Nephron progenitor cell (in vitro differentiated cells): ENCODE data around the gene EIF4EBP3.
"Not testable (repeated sequence)": the region's sequence is repeated elsewhere in the genome, so short reads cannot be mapped to it uniquely, and the experiment has no call there.

Source experiments
- DNase-seq: peaks from one replicate; pipeline ENCODE4 v3.0.0; 2021
- H3K27ac Mint-ChIP-seq: 2 replicates; pipeline ENCODE4 v1.8.0; 2021; ENCODE audit warnings: mild to moderate bottlenecking, moderate library complexity, mixed read lengths
- H3K27me3 Mint-ChIP-seq: 2 replicates; pipeline ENCODE4 v1.8.0; 2021; ENCODE audit warnings: mild to moderate bottlenecking, low read depth, mixed read lengths; ENCODE audit not compliant: poor library complexity
- H3K36me3 Mint-ChIP-seq: 2 replicates; pipeline ENCODE4 v1.8.0; 2021; ENCODE audit warnings: low read depth, mixed read lengths
- H3K4me1 Mint-ChIP-seq: 2 replicates; pipeline ENCODE4 v1.8.0; 2021; ENCODE audit warnings: mixed read lengths
- H3K4me3 Mint-ChIP-seq: 2 replicates; pipeline ENCODE4 v1.8.0; 2021; ENCODE audit warnings: mild to moderate bottlenecking, moderate library complexity, mixed read lengths
- H3K9me3 Mint-ChIP-seq: 2 replicates; pipeline ENCODE4 v1.8.0; 2021; ENCODE audit warnings: mild to moderate bottlenecking, moderate library complexity, mixed read lengths
- TF ChIP-seq, protein P1 (sequence below): fragments of 200-600 bp; sonication (generic); IDR thresholded peaks from 2 replicates; pipeline ENCODE4 v1.5.0; 2021; ENCODE audit warnings: antibody characterized with exemption

EIF4EBP3 gene

DNA sequence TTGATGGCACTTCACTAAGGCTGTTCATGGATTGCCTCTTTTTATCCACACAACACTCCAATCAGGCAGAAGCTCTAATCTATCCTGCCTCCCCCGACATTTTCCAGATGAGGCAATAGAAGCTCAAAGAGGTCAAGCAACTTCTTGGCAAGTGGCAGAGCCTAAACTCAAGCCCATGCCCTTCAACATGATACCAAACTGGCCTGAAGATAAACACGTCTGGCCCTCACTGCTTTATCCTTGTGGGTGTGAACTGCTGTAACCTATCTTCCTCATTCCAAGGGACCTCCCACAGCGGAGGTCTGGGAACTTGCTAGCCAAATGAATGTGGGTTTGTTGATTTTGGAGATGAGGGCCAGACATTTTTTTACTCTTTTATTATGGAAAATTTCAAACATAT is 26.7 kb downstream of the EIF4EBP3 start:
- Mint-ChIP-seq H3K4me3 (no peak overlapping the region), H3K9me3 (peaks cover 3% of the 10 kb centered on the region), H3K27me3 (peaks cover 18% of the 10 kb centered on the region), H3K36me3 (no peaks in the 10 kb centered on the region), H3K4me1 (no peaks in the 10 kb centered on the region), H3K27ac (no peak overlapping the region)
- DNase-seq, result no peak
- TF ChIP-seq, protein P1, sequence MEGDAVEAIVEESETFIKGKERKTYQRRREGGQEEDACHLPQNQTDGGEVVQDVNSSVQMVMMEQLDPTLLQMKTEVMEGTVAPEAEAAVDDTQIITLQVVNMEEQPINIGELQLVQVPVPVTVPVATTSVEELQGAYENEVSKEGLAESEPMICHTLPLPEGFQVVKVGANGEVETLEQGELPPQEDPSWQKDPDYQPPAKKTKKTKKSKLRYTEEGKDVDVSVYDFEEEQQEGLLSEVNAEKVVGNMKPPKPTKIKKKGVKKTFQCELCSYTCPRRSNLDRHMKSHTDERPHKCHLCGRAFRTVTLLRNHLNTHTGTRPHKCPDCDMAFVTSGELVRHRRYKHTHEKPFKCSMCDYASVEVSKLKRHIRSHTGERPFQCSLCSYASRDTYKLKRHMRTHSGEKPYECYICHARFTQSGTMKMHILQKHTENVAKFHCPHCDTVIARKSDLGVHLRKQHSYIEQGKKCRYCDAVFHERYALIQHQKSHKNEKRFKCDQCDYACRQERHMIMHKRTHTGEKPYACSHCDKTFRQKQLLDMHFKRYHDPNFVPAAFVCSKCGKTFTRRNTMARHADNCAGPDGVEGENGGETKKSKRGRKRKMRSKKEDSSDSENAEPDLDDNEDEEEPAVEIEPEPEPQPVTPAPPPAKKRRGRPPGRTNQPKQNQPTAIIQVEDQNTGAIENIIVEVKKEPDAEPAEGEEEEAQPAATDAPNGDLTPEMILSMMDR, result no peak

DNA sequence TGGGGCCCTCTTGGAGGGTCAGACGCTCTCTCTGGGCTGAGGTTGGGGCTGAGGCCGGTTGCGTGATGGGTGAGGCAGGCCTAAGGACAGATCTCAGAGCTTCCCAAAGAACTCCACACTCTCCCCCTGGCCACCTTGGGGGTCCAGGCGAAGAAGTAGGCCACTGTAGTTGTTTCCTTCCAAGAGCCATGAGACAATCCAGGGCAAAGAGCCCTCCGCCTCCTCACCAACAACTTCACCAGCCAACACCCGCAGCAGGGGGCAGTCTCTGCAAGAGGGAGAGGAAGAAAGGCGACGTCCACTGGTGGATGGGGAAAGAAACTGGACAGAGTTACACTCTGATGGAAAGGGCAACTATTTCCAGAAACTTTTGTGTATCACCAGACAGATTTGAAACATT is 27.8 kb downstream of the EIF4EBP3 start:
- peaks cover 28% of the 10 kb centered on the region for H3K27me3 Mint-ChIP-seq
- TF ChIP-seq, protein P1, result no peak
- H3K4me3 Mint-ChIP-seq, result no peak overlapping the region
- H3K27ac Mint-ChIP-seq, result no peak overlapping the region
- H3K4me1 Mint-ChIP-seq, result no peaks in the 10 kb centered on the region
- peaks cover 3% of the 10 kb centered on the region for H3K9me3 Mint-ChIP-seq
- no peaks in the 10 kb centered on the region for H3K36me3 Mint-ChIP-seq
- DNase-seq, result no peak

DNA sequence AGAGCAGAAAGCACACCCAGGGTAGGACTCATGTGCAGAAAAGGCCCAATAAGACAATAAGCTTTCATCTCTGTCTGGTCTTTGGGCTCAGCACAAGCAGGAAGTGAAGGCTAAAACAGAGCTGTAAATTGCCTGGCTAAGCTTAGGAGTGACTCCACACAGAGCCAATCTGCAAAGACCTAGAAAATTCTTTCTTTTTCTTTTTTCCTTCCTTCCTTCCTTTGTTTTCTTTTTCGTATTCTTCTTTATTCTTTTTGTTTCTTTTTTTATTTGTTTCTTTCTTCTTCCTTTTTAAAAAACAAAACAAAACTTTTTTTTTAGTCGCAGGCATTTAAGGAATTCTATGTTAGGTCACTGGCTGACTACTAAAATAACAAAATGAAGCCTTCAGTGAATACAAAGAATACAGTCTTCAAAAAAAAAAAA is 29.3 kb downstream of the EIF4EBP3 start:
- DNase-seq, result no peak
- TF ChIP-seq, protein P1, result no peak
- no peak overlapping the region for H3K4me3 Mint-ChIP-seq
- H3K4me1 Mint-ChIP-seq, result no peaks in the 10 kb centered on the region
- peaks cover 41% of the 10 kb centered on the region for H3K27me3 Mint-ChIP-seq
- no peak overlapping the region for H3K27ac Mint-ChIP-seq
- no peaks in the 10 kb centered on the region for H3K36me3 Mint-ChIP-seq
- peaks cover 3% of the 10 kb centered on the region for H3K9me3 Mint-ChIP-seq

DNA sequence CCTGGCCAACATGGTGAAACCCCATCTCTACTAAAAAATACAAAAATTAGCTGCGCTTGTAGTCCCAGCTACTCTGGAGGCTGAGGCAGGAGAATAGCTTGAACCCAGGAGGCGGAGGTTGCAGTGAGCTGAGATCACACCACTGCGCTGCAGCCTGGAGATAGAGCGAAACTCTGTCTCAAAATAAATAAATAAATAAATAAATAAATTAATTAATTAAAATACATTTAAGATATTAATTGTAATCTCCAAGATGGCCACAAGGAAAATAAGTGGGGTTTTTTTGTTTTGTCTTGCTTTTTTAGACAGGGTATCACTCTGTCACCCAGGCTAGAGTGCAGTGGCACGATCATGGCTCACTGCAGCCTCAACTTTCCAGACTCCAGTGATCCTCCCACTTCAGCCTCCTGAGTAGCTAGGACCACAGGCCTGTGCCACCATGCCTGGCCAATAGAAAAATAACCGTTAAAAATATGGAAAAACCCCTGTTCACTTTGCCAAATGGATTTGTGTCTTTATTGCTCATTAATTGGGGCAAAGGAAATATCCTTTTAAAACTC is 31.8 kb downstream of the EIF4EBP3 start:
- peaks cover 16% of the 10 kb centered on the region for H3K9me3 Mint-ChIP-seq
- H3K4me1 Mint-ChIP-seq, result not testable (repeated sequence)

DNA sequence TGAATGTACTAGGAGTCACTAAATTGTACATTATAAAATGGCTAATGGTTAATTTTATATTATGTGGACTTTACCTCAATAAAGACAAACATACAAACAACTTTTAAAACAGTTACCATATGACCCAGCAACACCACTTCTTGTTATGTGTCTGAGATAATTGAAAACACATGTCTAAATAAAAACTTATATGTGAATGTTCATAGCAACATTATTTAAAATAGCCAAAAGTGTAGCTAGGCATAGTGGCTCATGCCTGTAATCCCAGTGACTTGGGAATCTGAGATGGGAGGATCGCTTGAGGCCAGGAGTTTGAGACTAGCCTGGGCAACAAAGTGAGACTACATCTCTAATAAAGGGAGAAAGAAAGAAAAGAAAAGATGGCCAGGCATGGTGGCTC is 40.0 kb downstream of the EIF4EBP3 start:
- no peaks in the 10 kb centered on the region for H3K4me1 Mint-ChIP-seq
- TF ChIP-seq, protein P1, result no peak
- peaks cover 13% of the 10 kb centered on the region for H3K9me3 Mint-ChIP-seq
- H3K4me3 Mint-ChIP-seq, result no peak overlapping the region
- DNase-seq, result no peak
- H3K36me3 Mint-ChIP-seq, result no peaks in the 10 kb centered on the region
- no peak overlapping the region for H3K27ac Mint-ChIP-seq
- peaks cover 36% of the 10 kb centered on the region for H3K27me3 Mint-ChIP-seq

More for the DNA sequence above, 31.8 kb downstream of the EIF4EBP3 start:
- peaks cover 52% of the 10 kb centered on the region for H3K27me3 Mint-ChIP-seq
- H3K36me3 Mint-ChIP-seq, H3K4me3 Mint-ChIP-seq, DNase-seq, H3K27ac Mint-ChIP-seq: not testable (repeated sequence)

DNA sequence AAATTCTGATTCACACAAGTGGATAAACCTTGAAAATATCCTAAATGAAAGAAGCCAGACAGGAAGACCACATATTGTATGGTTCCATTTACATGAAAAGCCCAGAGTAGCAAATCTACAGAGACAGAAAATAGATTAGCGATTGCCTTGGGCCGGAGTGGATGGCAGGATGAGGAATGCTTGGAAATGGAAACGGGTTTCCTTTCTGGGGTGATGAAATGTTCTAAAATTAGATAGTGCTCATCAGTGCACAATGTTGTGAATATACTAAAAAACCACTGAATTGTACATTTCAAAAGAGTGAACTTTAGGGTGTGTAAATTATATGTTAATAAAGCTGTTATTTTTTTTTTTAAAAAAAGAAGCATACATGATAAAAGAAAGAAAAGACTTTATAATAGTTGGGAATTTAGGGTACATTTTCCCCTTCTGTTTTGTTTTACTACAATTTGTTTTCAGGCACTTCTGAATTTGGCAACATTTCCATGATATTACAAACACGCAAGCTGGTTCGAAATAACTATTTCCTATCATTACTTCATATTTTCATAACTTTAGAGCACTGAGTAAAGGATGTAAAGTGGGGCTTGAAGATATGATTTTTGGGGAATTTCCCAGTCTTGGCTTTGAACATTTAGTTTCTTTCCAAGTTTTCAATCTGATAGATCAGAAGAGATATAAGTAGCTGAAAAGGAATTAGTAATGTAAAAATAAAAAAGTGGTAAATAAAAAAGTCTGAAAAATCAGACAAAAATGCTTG is 41.0 kb downstream of the EIF4EBP3 start:
- Mint-ChIP-seq H3K9me3 (peaks cover 5% of the 10 kb centered on the region), H3K27me3 (peaks cover 28% of the 10 kb centered on the region), H3K4me1 (no peaks in the 10 kb centered on the region), H3K4me3 (no peak overlapping the region), H3K27ac (no peak overlapping the region), H3K36me3 (no peaks in the 10 kb centered on the region)
- no peak for DNase-seq
- TF ChIP-seq, protein P1, result no peak
